Measurements from ENCODE around the gene HIVEP2.

DNA sequence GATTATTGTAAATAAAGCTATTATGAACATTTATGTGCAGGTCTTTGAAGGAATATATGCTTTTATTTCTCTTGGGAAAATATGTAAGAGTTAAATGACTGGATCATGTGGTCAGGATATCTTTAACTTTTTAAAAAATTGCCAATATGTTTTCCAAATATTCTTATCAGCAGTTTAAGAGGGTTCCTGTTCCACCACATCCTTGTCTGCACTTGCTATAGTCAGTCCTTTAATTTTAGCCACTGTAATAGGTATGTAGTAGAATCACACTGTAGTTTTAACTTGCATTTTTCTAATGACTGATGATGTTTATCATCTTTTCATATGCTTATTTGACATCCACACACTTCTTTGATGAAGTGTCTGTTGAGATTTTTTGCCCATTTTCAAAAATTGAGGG lies 23.6 kb upstream of the HIVEP2 start:
- TF ChIP-seq POLR2A (IDR thresholded peaks at IDR 0.05; ENCODE audit: low read depth, low read length) = no peak
- no peak for TF ChIP-seq TAF1 (IDR thresholded peaks at IDR 0.05; ENCODE audit: low read depth, low read length)
- no peak for TF ChIP-seq POLR2AphosphoS5 (IDR thresholded peaks at IDR 0.05; ENCODE audit: low read depth, low read length)
- no peak for TF ChIP-seq SPI1 (IDR thresholded peaks at IDR 0.05; ENCODE audit: low read depth, low read length)
- no peak for TF ChIP-seq PAX5 (IDR thresholded peaks at IDR 0.05; ENCODE audit: insufficient read depth, low read length, severe bottlenecking)

Measured in GM12891 (cell line).